ENCODE results near the gene NKAIN2. TPM values are rescaled to one million over a fixed set of nuclear protein-coding genes. Genes with fewer than 3 reads are reported as not detected.

The NKAIN2 gene
- total RNA-seq, 3 donors from 2014 or later (not counting 1 experiment from before 2014, with no cell fraction given) = 0.45 TPM; not detected in 2

DNA sequence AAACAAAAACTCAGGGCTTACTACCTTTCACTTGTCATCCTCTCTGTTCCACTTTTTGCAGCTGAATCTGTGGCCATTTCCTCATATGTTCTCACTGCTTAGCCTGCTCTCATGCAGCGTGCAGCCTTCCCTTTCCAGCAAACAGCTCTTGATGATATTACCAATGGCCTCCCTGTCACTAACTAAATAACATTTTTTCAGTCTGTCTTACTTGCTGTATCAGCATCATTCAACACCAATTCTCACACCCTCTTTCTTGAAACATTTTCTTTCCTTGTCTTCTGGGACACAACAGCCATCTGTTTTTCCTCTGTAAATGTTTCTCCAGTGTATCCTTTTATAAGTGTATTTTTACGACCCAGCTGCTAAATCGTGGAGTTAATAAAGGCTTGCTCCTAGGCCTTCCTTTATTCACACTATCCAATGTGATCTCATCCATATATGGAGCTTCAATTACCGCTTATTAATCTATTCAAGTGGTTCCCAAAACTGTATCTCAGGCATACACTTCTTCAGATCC lies 634.9 kb downstream of the NKAIN2 start:
- Mint-ChIP-seq H3K4me1 (no peaks in the 10 kb centered on the region), H3K27me3 (ENCODE audit: low read depth in 2 of 2) (no peaks in the 10 kb centered on the region), H3K4me3 (no peak overlapping the region), H3K27ac (no peak overlapping the region), H3K9me3 (peaks cover 12 to 20% of the 10 kb centered on the region in 2 donors), H3K36me3 (no peaks in the 10 kb centered on the region)
- no peaks in the 10 kb centered on the region for H3K27me3 ChIP-seq (ENCODE audit: control insufficient read depth, insufficient read depth, low read length)
- no peak overlapping the region for H3K4me3 ChIP-seq (ENCODE audit: low read length)
- H3K4me1 ChIP-seq (ENCODE audit: control insufficient read depth, insufficient read depth, low read length) = no peaks in the 10 kb centered on the region
- 78% methylated on average over 4 of the region's 4 CpGs for WGBS (ENCODE audit: insufficient coverage)
- H3K9me3 ChIP-seq (ENCODE audit: control insufficient read depth, insufficient read depth, low read length) = no peaks in the 10 kb centered on the region
- no peaks in the 10 kb centered on the region for H3K36me3 ChIP-seq (ENCODE audit: control insufficient read depth, insufficient read depth, low read length)
- TF ChIP-seq, protein P1, sequence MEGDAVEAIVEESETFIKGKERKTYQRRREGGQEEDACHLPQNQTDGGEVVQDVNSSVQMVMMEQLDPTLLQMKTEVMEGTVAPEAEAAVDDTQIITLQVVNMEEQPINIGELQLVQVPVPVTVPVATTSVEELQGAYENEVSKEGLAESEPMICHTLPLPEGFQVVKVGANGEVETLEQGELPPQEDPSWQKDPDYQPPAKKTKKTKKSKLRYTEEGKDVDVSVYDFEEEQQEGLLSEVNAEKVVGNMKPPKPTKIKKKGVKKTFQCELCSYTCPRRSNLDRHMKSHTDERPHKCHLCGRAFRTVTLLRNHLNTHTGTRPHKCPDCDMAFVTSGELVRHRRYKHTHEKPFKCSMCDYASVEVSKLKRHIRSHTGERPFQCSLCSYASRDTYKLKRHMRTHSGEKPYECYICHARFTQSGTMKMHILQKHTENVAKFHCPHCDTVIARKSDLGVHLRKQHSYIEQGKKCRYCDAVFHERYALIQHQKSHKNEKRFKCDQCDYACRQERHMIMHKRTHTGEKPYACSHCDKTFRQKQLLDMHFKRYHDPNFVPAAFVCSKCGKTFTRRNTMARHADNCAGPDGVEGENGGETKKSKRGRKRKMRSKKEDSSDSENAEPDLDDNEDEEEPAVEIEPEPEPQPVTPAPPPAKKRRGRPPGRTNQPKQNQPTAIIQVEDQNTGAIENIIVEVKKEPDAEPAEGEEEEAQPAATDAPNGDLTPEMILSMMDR (IDR thresholded peaks at IDR 0.05) = no peak
- DNase-seq = no peak
- intact Hi-C loops (cut with micrococcal nuclease) = no loop called here
- no peak overlapping the region for H3K27ac ChIP-seq (ENCODE audit: low read length)
- no peak for ATAC-seq

DNA sequence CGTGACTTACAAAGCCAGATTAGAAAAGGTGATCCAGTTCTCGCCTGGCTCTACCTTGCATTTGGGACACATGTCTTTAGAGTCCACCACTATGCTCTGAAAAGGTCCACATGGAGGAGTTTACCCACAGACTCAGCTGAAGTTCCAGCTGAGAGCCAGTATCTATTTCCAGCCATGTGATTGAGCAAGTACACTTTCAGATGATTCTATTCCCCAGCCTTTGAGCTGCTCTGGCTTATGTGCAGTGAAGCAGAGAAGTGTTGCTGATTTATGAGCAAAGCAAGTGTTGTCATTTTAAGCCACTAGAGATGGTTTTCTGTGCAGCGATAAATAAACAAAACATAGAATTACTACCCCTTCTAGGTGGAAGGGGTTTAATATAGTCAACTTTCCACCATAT lies 637.8 kb downstream of the NKAIN2 start:
- Histone ChIP-seq H3K4me3 (ENCODE audit: low read length) (no peak overlapping the region), H3K36me3 (ENCODE audit: control insufficient read depth, insufficient read depth, low read length) (no peaks in the 10 kb centered on the region), H3K27ac (ENCODE audit: low read length) (no peak overlapping the region), H3K4me1 (ENCODE audit: control insufficient read depth, insufficient read depth, low read length) (no peaks in the 10 kb centered on the region), H3K9me3 (ENCODE audit: control insufficient read depth, insufficient read depth, low read length) (no peaks in the 10 kb centered on the region), H3K27me3 (ENCODE audit: control insufficient read depth, insufficient read depth, low read length) (no peaks in the 10 kb centered on the region)
- no peak for DNase-seq
- no peak for ATAC-seq
- H3K27ac Mint-ChIP-seq = no peak overlapping the region
- TF ChIP-seq, protein P1 (IDR thresholded peaks at IDR 0.05) = no peak
- peaks cover 9 to 20% of the 10 kb centered on the region in 2 donors for H3K9me3 Mint-ChIP-seq
- H3K27me3 Mint-ChIP-seq (ENCODE audit: low read depth in 2 of 2) = no peaks in the 10 kb centered on the region
- 85% methylated on average over 2 of the region's 3 CpGs for WGBS (ENCODE audit: insufficient coverage)
- intact Hi-C loops (cut with micrococcal nuclease) = no loop called here
- no peaks in the 10 kb centered on the region for H3K4me1 Mint-ChIP-seq
- H3K36me3 Mint-ChIP-seq = no peaks in the 10 kb centered on the region
- H3K4me3 Mint-ChIP-seq = no peak overlapping the region

DNA sequence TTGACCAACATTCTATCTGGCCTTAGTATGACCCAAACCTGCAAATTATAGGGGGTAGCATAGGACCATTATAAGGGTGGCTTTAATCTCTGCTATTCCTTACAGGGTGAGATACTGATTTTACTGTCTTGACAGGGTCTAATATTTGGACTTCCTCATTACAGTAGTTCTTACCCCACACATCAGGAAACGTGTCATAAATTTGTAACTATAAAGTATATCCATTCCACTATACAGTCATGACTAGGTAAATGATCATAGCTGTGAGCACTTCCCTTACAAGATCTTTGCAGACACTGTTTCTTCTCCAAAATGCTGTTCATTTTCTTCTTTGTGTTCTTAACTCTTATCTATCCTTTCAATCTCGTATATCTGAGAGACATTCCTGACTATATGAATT lies 639.9 kb downstream of the NKAIN2 start:
- Histone ChIP-seq H3K9me3 (ENCODE audit: control insufficient read depth, insufficient read depth, low read length) (no peaks in the 10 kb centered on the region), H3K4me3 (ENCODE audit: low read length) (no peak overlapping the region), H3K4me1 (ENCODE audit: control insufficient read depth, insufficient read depth, low read length) (no peaks in the 10 kb centered on the region), H3K36me3 (ENCODE audit: control insufficient read depth, insufficient read depth, low read length) (no peaks in the 10 kb centered on the region), H3K27ac (ENCODE audit: low read length) (no peak overlapping the region), H3K27me3 (ENCODE audit: control insufficient read depth, insufficient read depth, low read length) (no peaks in the 10 kb centered on the region)
- Mint-ChIP-seq H3K4me1 (no peaks in the 10 kb centered on the region), H3K4me3 (no peak overlapping the region), H3K27ac (no peak overlapping the region), H3K9me3 (peaks cover 5 to 16% of the 10 kb centered on the region in 2 donors), H3K27me3 (ENCODE audit: low read depth in 2 of 2) (no peaks in the 10 kb centered on the region), H3K36me3 (no peaks in the 10 kb centered on the region)
- 27% methylated on average over 1 of the region's 2 CpGs for WGBS (ENCODE audit: insufficient coverage)
- DNase-seq = no peak
- ATAC-seq = no peak
- intact Hi-C loops (cut with micrococcal nuclease) = no loop called here
- TF ChIP-seq, protein P1 (IDR thresholded peaks at IDR 0.05) = no peak

DNA sequence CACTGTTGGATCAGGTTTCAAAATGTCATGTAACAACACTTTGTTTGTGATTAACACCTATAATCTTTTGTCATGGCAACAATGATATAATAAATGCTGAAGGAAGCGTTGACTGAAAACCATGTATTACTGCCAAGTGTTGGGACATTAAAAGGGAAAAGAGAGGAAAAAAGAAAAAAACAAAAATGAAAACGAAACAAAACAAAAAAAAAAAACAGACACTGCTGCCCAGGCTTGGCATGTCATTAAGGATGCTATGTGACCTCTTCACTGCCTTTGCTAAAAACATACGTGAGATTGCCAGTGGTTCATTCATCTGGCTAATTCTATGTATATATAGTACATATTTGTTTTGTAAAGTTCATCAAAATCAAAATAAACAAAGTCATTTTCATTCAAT lies 641.9 kb downstream of the NKAIN2 start:
- Mint-ChIP-seq H3K36me3 (no peaks in the 10 kb centered on the region), H3K27me3 (ENCODE audit: low read depth in 2 of 2) (no peaks in the 10 kb centered on the region), H3K27ac (no peak overlapping the region), H3K4me3 (no peak overlapping the region), H3K4me1 (no peaks in the 10 kb centered on the region), H3K9me3 (peaks cover 2 to 6% of the 10 kb centered on the region in 2 donors)
- no peaks in the 10 kb centered on the region for H3K27me3 ChIP-seq (ENCODE audit: control insufficient read depth, insufficient read depth, low read length)
- ATAC-seq = no peak
- no peaks in the 10 kb centered on the region for H3K9me3 ChIP-seq (ENCODE audit: control insufficient read depth, insufficient read depth, low read length)
- WGBS (ENCODE audit: insufficient coverage) = 71% methylated on average over 1 of the region's 3 CpGs
- no peak overlapping the region for H3K27ac ChIP-seq (ENCODE audit: low read length)
- no peaks in the 10 kb centered on the region for H3K36me3 ChIP-seq (ENCODE audit: control insufficient read depth, insufficient read depth, low read length)
- intact Hi-C loops (cut with micrococcal nuclease) = no loop called here
- H3K4me1 ChIP-seq (ENCODE audit: control insufficient read depth, insufficient read depth, low read length) = no peaks in the 10 kb centered on the region
- no peak overlapping the region for H3K4me3 ChIP-seq (ENCODE audit: low read length)
- DNase-seq = no peak
- TF ChIP-seq, protein P1 (IDR thresholded peaks at IDR 0.05) = no peak
